HEK293 (cell line): ENCODE measurements around the gene PNPLA5.
A peak's percentile ranks its signal among the peaks of the same experiment; 100 is the strongest.

Experiments used
- CTCF ChIA-PET: fragments of 350-600 bp; formaldehyde crosslinking; extraction: SDS; loops from one replicate; lab custom pipeline; 2021; ENCODE audit warnings: antibody characterized with exemption; lab: Yijun Ruan, JAX
- POLR2A ChIA-PET: fragments of 300-600 bp; formaldehyde crosslinking; extraction: SDS; loops from one replicate; lab custom pipeline; 2020; ENCODE audit warnings: antibody characterized with exemption, inconsistent platforms; lab: Yijun Ruan, JAX
- H3K27ac ChIP-seq: fragments of 200-500 bp; sonication (Bioruptor generic); 2 replicates; pipeline ENCODE4 v1.5.1; 2014; ENCODE audit warnings: low read depth, low read length, control low read depth, inconsistent platforms; ENCODE audit errors: extremely low read depth
- H3K36me3 ChIP-seq, 2 experiments: fragments of 200-500 bp in 1 of 2; sonication (Bioruptor generic) in 1 of 2; 1 replicate in 1 of 2; 2 replicates in 1 of 2; pipeline ENCODE4 v1.5.1; 2014 to 2017; ENCODE audit warnings: inconsistent platforms in 2 of 2, low read length in 2 of 2; ENCODE audit not compliant: control insufficient read depth in 2 of 2, insufficient read depth in 1 of 2
- H3K4me1 ChIP-seq: fragments of 200-500 bp; sonication (Bioruptor generic); 2 replicates; pipeline ENCODE4 v1.5.1; 2014; ENCODE audit warnings: mild to moderate bottlenecking, low read length, inconsistent platforms; ENCODE audit not compliant: control insufficient read depth, insufficient read depth
- H3K4me3 ChIP-seq: 2 replicates; pipeline ENCODE4 v1.5.1; 2011; ENCODE audit warnings: low read depth, mild to moderate bottlenecking, control low read depth, low read length, moderate library complexity
- H3K9me3 ChIP-seq: fragments of 200-500 bp; sonication (Bioruptor generic); 2 replicates; pipeline ENCODE4 v1.5.1; 2014; ENCODE audit warnings: low read depth, low read length, inconsistent platforms; ENCODE audit not compliant: control insufficient read depth, insufficient read depth
- BCL11B ChIP-seq: fragments of 450-650 bp; formaldehyde crosslinking; IDR thresholded peaks from 2 replicates; pipeline ENCODE4 v1.5.1; 2016; ENCODE audit warnings: low read depth, missing biosample characterization, missing genetic modification characterization
- HOXD13 ChIP-seq: sonication (generic); formaldehyde crosslinking; IDR thresholded peaks from 2 replicates; pipeline ENCODE4 v1.8.0; 2022; ENCODE audit warnings: missing genetic modification reagents, borderline replicate concordance
- IKZF3 ChIP-seq: fragments of 450-650 bp; IDR thresholded peaks from 2 replicates; pipeline ENCODE4 v1.5.0; 2018; ENCODE audit warnings: missing biosample characterization, mild to moderate bottlenecking, missing genetic modification characterization, moderate library complexity
- INSM2 ChIP-seq: fragments of 450-650 bp; formaldehyde crosslinking; IDR thresholded peaks from 2 replicates; pipeline ENCODE4 v1.5.1; 2016; ENCODE audit warnings: missing biosample characterization, missing genetic modification characterization
- OSR2 ChIP-seq: fragments of 450-650 bp; formaldehyde crosslinking; IDR thresholded peaks from 2 replicates; pipeline ENCODE4 v1.5.1; 2016; ENCODE audit warnings: missing biosample characterization, missing genetic modification characterization
- ZBTB17 ChIP-seq: fragments of 450-650 bp; formaldehyde crosslinking; IDR thresholded peaks from 2 replicates; pipeline ENCODE4 v1.5.1; 2016; ENCODE audit warnings: missing biosample characterization, missing genetic modification characterization
- ZBTB7A ChIP-seq: fragments of 450-650 bp; formaldehyde crosslinking; IDR thresholded peaks from 2 replicates; pipeline ENCODE4 v1.5.1; 2016; ENCODE audit warnings: low read depth, missing biosample characterization, missing genetic modification characterization
- ZNF146 ChIP-seq: fragments of 450-650 bp; formaldehyde crosslinking; IDR thresholded peaks from 2 replicates; pipeline ENCODE4 v1.5.1; 2016; ENCODE audit warnings: missing biosample characterization, missing genetic modification characterization
- ZNF157 ChIP-seq: fragments of 450-650 bp; formaldehyde crosslinking; IDR thresholded peaks from 2 replicates; pipeline ENCODE4 v1.5.1; 2016; ENCODE audit warnings: missing biosample characterization, missing genetic modification characterization
- ZNF174 ChIP-seq: fragments of 450-650 bp; formaldehyde crosslinking; IDR thresholded peaks from 2 replicates; pipeline ENCODE4 v1.5.0; 2017; ENCODE audit warnings: missing biosample characterization, mild to moderate bottlenecking, missing genetic modification characterization
- ZNF501 ChIP-seq: fragments of 450-650 bp; formaldehyde crosslinking; IDR thresholded peaks from 2 replicates; pipeline ENCODE4 v1.5.1; 2016; ENCODE audit warnings: missing biosample characterization, missing genetic modification characterization
- ZNF624 ChIP-seq: fragments of 450-650 bp; formaldehyde crosslinking; IDR thresholded peaks from 2 replicates; pipeline ENCODE4 v1.5.1; 2017; ENCODE audit warnings: missing biosample characterization, missing genetic modification characterization
- ZSCAN4 ChIP-seq: fragments of 450-650 bp; formaldehyde crosslinking; IDR thresholded peaks from 2 replicates; pipeline ENCODE4 v1.5.1; 2017; ENCODE audit warnings: missing biosample characterization, missing genetic modification characterization
- TF ChIP-seq, protein P1 (sequence below): fragments of 450-650 bp; formaldehyde crosslinking; IDR thresholded peaks from 2 replicates; pipeline ENCODE4 v1.5.1; 2016; ENCODE audit warnings: missing biosample characterization, missing genetic modification characterization
- TF ChIP-seq, protein P2 (sequence below): fragments of 450-650 bp; formaldehyde crosslinking; IDR thresholded peaks from 2 replicates; pipeline ENCODE4 v1.5.1; 2016; ENCODE audit warnings: missing biosample characterization, missing genetic modification characterization

PNPLA5 gene

GRCh38 chr22:43928908-43929307 is 37.1 kb upstream of the PNPLA5 start:
- peaks cover 0 to 17% of the 10 kb centered on the region in 2 experiments; a peak in 2 of 3 replicates for H3K36me3 ChIP-seq
- H3K4me1 ChIP-seq, result no peaks in the 10 kb centered on the region; the same call in 1 of the 2 replicates
- POLR2A ChIA-PET, result interaction anchor here (2.3 kb wide), 1 partner anchor 16 kb away, joined by 4 read pairs; no protein-coding TSS in a partner anchor
- H3K4me3 ChIP-seq, result no peak overlapping the region
- H3K9me3 ChIP-seq, result no peaks in the 10 kb centered on the region
- TF ChIP-seq ZSCAN4 (tag by site-specific recombination) (no peak), ZNF174 (no peak), IKZF3 (tag by site-specific recombination) (no peak), INSM2 (no peak), ZBTB17 (tag by site-specific recombination) (no peak), ZNF501 (no peak), HOXD13 (CRISPR knock-in tag) (no peak)
- TF ChIP-seq, all 188 proteins: peak for 0
- H3K27ac ChIP-seq, result no peak overlapping the region
- CTCF ChIA-PET, result interaction anchor here (8.8 kb wide), 1 partner anchor 16 kb away, joined by 60 read pairs; no protein-coding TSS in a partner anchor

DNA sequence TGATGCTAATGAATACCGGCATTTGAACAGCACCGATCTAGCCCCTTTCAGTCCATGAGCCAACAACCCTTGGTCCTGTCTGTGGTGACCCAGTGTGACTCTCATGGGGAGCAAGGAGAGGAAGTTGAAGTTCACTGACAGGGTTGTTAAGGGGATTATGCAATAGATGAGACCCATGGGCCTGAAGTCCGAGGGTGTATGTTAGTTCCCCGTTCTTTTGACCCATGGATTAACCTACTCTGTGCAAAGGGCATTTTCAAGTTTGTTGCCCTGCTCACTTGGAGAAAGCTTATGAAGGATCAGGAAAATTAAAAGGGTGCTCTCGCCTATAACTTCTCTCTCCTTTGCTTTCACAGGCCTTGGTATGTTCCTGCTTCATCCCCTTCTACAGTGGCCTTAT is 36.7 kb upstream of the PNPLA5 start:
- TF ChIP-seq BCL11B (tag by site-specific recombination) (no peak), ZNF157 (tag by site-specific recombination) (no peak), ZBTB7A (tag by site-specific recombination) (no peak), ZNF146 (tag by site-specific recombination) (no peak), ZNF624 (no peak), OSR2 (tag by site-specific recombination) (no peak)
- TF ChIP-seq, protein P1, sequence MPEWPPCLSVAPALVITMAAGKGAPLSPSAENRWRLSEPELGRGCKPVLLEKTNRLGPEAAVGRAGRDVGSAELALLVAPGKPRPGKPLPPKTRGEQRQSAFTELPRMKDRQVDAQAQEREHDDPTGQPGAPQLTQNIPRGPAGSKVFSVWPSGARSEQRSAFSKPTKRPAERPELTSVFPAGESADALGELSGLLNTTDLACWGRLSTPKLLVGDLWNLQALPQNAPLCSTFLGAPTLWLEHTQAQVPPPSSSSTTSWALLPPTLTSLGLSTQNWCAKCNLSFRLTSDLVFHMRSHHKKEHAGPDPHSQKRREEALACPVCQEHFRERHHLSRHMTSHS (tag by site-specific recombination), result no peak
- TF ChIP-seq, protein P2, sequence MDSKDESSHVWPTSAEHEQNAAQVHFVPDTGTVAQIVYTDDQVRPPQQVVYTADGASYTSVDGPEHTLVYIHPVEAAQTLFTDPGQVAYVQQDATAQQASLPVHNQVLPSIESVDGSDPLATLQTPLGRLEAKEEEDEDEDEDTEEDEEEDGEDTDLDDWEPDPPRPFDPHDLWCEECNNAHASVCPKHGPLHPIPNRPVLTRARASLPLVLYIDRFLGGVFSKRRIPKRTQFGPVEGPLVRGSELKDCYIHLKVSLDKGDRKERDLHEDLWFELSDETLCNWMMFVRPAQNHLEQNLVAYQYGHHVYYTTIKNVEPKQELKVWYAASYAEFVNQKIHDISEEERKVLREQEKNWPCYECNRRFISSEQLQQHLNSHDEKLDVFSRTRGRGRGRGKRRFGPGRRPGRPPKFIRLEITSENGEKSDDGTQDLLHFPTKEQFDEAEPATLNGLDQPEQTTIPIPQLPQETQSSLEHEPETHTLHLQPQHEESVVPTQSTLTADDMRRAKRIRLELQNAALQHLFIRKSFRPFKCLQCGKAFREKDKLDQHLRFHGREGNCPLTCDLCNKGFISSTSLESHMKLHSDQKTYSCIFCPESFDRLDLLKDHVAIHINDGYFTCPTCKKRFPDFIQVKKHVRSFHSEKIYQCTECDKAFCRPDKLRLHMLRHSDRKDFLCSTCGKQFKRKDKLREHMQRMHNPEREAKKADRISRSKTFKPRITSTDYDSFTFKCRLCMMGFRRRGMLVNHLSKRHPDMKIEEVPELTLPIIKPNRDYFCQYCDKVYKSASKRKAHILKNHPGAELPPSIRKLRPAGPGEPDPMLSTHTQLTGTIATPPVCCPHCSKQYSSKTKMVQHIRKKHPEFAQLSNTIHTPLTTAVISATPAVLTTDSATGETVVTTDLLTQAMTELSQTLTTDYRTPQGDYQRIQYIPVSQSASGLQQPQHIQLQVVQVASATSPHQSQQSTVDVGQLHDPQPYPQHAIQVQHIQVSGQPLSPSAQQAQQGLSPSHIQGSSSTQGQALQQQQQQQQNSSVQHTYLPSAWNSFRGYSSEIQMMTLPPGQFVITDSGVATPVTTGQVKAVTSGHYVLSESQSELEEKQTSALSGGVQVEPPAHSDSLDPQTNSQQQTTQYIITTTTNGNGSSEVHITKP (tag by site-specific recombination), result peak; percentile 62
- POLR2A ChIA-PET, result interaction anchor here (2.3 kb wide), 1 partner anchor 17 kb away, joined by 4 read pairs; no protein-coding TSS in a partner anchor

More for the DNA sequence above, 36.7 kb upstream of the PNPLA5 start:
- Histone ChIP-seq H3K27ac (no peak overlapping the region), H3K36me3 (peaks cover 0 to 17% of the 10 kb centered on the region in 2 experiments; a peak in 2 of 3 replicates), H3K9me3 (no peaks in the 10 kb centered on the region), H3K4me1 (no peaks in the 10 kb centered on the region; the same call in 1 of the 2 replicates), H3K4me3 (no peak overlapping the region)
- CTCF ChIA-PET, result interaction anchor here (0.8 to 8.8 kb wide), 2 partner anchors 16 to 22 kb away, joined by 3 to 60 read pairs; no protein-coding TSS in a partner anchor
